Camera-type eye (tissue), 1 donor: ENCODE measurements around the gene RAB26. TPM values are rescaled to one million over a fixed set of nuclear protein-coding genes. Genes with fewer than 3 reads are reported as not detected.

ENCODE experiments used
- total RNA-seq: library from RNA; depleted of rRNA; stranded (reverse); fragments of >200 nt; gene quantifications from one replicate; pipeline ENCODE4 v1.2.3, GENCODE V29; 2014

RAB26 gene, protein sequence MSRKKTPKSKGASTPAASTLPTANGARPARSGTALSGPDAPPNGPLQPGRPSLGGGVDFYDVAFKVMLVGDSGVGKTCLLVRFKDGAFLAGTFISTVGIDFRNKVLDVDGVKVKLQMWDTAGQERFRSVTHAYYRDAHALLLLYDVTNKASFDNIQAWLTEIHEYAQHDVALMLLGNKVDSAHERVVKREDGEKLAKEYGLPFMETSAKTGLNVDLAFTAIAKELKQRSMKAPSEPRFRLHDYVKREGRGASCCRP
- 6.1 TPM for total RNA-seq

DNA sequence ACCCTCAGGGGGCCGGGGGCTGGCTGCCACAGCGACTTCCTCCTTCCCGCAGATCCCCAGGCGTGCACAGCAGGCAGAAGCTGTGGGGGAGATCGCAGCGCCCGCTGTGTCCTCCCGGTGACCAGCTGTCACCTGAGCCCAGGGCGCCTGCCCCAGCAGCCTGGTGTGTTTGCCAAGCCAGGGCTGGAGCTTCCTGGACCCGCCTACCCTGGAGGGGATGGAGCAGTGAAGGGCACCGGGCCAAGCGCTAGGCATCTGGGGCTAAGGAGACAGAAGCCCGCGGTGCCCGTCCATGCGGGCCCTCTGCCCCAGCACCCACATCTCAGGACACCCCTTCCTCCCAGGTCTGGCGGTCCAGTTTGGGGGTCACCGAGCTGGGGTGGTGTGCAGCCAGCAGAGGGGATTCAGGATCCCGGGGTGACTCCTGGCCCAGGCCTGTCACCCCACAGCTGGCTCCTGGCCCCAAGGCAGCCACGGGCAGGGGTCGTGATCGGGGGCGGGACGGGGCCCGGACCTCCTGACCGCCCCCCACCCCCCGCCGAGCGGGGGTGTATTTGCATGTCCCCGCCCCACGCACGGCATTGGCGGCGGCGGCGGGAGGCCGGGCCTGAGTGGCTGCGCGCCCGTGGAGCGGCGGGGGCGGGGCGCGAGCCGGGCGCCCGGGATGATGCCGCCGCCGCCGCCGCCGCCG lies at the start of gene RAB26:
RAB26 (plus strand) TSS at position 645 of the 691 bp plus-strand sequence. CDS start 159 bp downstream, outside the sequence.

DNA sequence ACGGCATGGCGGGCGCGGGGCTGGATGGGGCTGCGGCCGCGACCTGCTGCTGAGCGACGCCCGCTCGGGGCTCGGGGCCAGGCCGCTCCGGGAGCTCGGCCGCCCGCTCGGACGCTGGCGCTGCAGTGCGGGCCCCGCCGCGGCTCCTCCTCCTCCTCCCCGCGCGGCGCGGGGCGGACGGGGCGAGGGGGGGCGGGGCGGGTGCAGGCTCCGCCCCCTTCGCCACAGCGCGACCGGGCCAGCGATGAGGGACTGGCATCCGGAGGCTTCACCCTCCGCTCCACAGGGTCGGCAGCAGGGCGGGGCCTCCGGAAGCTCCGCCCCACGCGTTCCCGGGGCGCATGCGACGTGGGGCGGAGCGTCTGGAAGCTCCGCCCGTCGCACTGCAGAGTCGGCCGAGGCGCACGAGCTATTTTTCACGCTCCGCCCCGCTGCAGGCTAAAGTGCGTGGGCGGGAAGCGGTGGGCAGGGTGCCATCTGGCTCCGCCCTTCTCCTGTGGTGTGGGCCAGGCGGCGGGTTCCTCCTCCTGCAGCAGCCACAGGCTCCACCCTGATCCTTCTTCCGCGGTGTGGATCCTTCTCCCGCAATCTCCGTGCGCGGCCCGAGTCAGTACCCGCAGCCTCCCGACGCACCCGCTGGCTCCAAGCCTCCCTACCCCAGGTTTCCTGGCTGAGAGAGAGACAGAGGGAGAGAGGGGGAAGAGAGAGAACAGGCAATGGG lies 12.5 kb upstream of the RAB26 start, which contains the start of gene PKD1:
PKD1 (minus strand) TSS at position 129 of the 721 bp plus-strand sequence. CDS start 209 bp downstream, outside the sequence.

DNA sequence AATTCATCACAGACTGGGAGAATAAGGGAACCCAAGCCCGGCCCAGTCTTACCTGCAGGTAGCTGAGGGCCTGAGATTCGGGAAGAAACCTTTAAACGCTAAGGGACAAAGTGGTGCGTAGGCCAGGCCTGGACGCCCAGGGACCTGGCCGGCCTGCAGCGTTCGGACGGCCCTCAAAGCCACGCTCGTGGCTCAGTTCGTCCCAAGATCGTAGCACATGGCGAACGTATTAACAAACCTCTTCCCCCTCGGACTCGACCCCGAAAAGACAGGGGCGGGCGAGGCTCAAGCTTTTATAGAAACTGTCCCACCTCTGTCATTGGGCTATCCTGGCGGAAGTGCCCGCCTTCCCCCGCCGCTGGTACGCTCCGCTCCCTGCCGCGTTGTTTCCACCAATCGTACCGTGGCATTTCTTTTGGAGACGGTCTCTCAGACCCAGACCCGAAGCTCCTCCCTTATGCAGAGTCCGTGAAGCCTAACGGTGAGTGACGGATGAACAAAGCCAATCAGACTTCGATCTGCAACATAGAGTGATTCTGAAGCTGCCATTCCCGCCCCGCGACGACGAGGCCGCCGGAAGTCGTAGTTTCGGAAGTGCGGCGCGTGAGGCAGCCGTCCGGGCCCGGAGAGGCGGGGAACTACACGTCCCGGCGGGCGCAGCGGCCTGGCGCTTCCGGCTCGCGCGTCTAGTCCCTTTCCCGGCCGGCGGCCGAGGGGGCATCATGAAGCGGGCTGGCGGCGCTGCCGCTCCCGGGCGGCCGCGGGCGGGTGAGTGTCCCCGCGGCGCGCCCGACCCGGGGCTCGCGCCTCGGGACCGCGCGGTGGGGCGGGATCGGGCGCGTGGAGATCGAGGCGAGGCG lies 6.9 kb downstream of the RAB26 start, which contains the start of gene TRAF7:
TRAF7 (plus strand) TSS at position 692 of the 860 bp plus-strand sequence. CDS start 8,139 bp downstream, outside the sequence.

DNA sequence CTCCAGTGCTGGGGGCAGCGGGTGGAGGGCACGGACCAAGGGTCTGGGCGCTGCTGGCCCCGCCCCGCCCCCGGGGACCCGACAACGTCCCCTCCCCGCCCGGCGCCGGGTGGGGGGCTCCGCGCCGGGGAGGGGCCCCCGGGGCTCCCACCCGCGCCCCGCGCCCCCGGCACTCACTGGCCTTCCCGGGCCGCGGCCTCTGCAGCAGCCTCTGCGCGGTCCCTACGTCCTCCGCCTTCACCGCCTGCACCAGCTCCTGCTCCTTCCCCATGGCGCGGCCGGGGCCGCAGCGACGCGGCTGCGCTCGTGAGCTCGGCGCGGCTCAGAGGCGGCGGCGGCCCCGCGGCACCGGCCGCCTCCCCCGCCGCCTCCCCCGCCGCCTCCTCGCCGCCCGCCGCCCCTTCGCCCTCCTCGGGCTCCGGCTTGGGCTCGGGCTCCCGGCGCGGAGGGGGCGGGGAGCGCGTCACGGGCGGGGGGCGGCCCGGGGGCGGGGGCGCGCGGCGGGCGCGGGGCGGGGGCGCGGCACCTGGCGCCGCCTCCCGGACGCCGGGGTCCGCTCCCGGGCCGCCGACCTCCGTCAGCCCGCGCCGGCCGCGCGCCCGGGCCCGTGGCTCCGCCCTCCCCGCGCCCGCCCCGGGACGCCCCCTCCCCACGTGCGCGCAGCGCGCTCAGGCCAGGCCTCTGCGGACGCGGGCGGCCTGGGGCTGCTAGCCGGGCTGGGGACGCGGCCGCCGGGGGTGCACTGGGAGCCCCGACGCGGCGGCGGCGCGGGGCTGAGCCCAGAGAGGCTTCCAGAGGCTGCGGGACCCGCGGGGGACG lies 47.9 kb downstream of the RAB26 start, which contains the start of gene CASKIN1:
CASKIN1 (minus strand) TSS at position 444 of the 819 bp plus-strand sequence; CDS start at position 271, 173 bp downstream.

Other genes with a start within 250 kb of the RAB26 start
- gene HS3ST6, start 230.2 kb upstream of the RAB26 start, total RNA-seq, result 0.38 TPM
- 5.7 TPM for gene MSRB1, start 205.4 kb upstream of the RAB26 start, total RNA-seq
- 6.3 TPM for gene RPL3L, start 193.9 kb upstream of the RAB26 start, total RNA-seq
- 71.7 TPM for gene NDUFB10, start 189.1 kb upstream of the RAB26 start, total RNA-seq
- gene RPS2, start 183.8 kb upstream of the RAB26 start, total RNA-seq, result 801 TPM
- gene RNF151, start 181.8 kb upstream of the RAB26 start, total RNA-seq, result not detected
- 32.0 TPM for gene TBL3, start 176.6 kb upstream of the RAB26 start, total RNA-seq
- 0.55 TPM for gene NOXO1, start 167.2 kb upstream of the RAB26 start, total RNA-seq
- 14.7 TPM for gene GFER, start 164.4 kb upstream of the RAB26 start, total RNA-seq
- 6.5 TPM for gene SYNGR3, start 158.7 kb upstream of the RAB26 start, total RNA-seq
- 20.3 TPM for gene ZNF598, start 138.8 kb upstream of the RAB26 start, total RNA-seq
- 2.0 TPM for gene NPW, start 128.8 kb upstream of the RAB26 start, total RNA-seq
- gene NHERF2, start 121.7 kb upstream of the RAB26 start, total RNA-seq, result 36.8 TPM
- gene NTHL1, start 100.8 kb upstream of the RAB26 start, total RNA-seq, result 17.2 TPM
- 103 TPM for gene TSC2, start 100.6 kb upstream of the RAB26 start, total RNA-seq
- gene PKD1, start 12.7 kb upstream of the RAB26 start, total RNA-seq, result 195 TPM
- 38.7 TPM for gene TRAF7, start 7.2 kb downstream of the RAB26 start, total RNA-seq
- gene CASKIN1, start 48.0 kb downstream of the RAB26 start, total RNA-seq, result 7.3 TPM
- 34.4 TPM for gene MLST8, start 56.8 kb downstream of the RAB26 start, total RNA-seq
- 12.3 TPM for gene BRICD5, start 62.2 kb downstream of the RAB26 start, total RNA-seq
- gene PGP, start 66.2 kb downstream of the RAB26 start, total RNA-seq, result 15.1 TPM
- gene E4F1, start 75.0 kb downstream of the RAB26 start, total RNA-seq, result 37.4 TPM
- gene DNASE1L2, start 87.8 kb downstream of the RAB26 start, total RNA-seq, result 1.2 TPM
- gene ECI1, start 103.0 kb downstream of the RAB26 start, total RNA-seq, result 40.5 TPM
- 117 TPM for gene RNPS1, start 119.5 kb downstream of the RAB26 start, total RNA-seq
- 25.3 TPM for gene ABCA3, start 192.1 kb downstream of the RAB26 start, total RNA-seq